AG09319 (cell line): ENCODE results near the gene UNC119B.
A peak's percentile ranks its signal among the peaks of the same experiment; 100 is the strongest.

Experiments
- DNase-seq: peaks from one replicate; pipeline ENCODE4 v3.0.0-alpha.2; 2010; ENCODE audit warnings: low read depth; ENCODE audit errors: extremely low read depth
- TF ChIP-seq, protein P1 (sequence below): IDR thresholded peaks from 2 replicates; pipeline ENCODE4 v1.5.1; 2011; ENCODE audit warnings: low read depth, mild to moderate bottlenecking, inconsistent platforms, low read length, moderate library complexity

Gene UNC119B

DNA sequence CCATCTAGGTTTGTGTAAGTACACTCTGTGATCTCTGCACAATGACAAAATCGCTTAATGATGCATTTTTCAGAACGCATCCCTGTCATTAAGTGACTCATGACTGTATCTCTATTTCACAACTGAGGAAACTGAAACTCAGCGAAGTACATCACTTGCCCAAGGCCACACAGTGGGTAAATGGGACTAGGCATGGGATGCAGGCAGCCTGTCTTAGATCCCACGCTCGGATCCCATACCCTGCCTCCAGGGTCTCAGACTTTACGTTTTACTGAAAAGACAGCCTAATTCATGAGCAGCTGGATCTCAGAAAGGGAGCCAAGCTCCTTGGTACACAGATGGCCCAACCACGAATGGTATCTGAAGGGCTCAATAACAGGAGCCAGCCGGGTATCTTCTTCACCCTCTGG is 25.7 kb upstream of the UNC119B start:
- no peak for DNase-seq

DNA sequence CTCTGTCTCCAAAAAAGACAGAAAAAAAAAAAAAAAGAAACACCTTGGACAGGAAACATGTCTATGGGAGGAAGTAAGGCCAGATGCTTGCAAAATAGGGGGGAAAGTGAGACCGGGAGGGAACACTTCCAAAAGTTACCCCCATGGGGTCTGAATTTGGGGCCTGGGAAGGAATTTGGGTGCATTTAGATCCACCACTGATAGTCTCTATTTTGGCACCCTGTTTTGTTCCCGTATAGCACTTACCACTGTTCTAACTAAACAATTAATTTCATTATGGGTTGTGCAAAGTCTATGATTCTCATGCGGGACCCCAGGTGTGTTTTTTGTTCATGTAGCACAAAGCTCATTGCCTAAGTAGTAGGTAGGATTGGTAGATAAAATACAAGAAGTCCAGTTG is 24.7 kb upstream of the UNC119B start:
- DNase-seq: no peak
- TF ChIP-seq, protein P1, sequence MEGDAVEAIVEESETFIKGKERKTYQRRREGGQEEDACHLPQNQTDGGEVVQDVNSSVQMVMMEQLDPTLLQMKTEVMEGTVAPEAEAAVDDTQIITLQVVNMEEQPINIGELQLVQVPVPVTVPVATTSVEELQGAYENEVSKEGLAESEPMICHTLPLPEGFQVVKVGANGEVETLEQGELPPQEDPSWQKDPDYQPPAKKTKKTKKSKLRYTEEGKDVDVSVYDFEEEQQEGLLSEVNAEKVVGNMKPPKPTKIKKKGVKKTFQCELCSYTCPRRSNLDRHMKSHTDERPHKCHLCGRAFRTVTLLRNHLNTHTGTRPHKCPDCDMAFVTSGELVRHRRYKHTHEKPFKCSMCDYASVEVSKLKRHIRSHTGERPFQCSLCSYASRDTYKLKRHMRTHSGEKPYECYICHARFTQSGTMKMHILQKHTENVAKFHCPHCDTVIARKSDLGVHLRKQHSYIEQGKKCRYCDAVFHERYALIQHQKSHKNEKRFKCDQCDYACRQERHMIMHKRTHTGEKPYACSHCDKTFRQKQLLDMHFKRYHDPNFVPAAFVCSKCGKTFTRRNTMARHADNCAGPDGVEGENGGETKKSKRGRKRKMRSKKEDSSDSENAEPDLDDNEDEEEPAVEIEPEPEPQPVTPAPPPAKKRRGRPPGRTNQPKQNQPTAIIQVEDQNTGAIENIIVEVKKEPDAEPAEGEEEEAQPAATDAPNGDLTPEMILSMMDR: no peak

More for the DNA sequence above, 25.7 kb upstream of the UNC119B start:
- TF ChIP-seq, protein P1: no peak

DNA sequence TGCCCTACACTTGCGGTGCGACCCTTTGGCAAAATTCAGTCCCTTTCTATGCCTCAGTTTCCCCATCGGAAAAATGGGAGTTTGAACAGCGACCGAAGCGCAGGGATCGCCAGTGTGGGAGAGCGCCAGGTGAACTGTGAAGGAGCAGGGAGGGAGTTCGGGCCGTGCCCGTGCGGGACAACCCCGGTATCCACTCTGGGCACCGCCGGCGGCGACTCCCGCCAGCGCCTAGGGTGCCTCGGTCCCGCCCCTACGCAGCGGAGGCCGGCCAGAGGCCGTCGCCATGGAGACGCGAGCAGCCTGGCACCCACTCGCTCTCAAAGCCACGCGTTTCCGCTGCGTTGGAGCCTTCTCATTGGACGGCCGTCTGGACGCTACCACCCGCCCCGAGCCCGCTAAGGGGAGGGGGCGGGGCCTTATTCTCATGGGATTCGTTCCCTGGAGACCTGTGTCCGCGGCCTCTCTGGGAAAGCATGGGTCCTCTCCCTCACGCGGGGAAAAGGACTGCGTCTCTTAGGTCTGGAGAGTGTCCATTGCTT is 24.0 kb upstream of the UNC119B start:
- TF ChIP-seq, protein P1: no peak

DNA sequence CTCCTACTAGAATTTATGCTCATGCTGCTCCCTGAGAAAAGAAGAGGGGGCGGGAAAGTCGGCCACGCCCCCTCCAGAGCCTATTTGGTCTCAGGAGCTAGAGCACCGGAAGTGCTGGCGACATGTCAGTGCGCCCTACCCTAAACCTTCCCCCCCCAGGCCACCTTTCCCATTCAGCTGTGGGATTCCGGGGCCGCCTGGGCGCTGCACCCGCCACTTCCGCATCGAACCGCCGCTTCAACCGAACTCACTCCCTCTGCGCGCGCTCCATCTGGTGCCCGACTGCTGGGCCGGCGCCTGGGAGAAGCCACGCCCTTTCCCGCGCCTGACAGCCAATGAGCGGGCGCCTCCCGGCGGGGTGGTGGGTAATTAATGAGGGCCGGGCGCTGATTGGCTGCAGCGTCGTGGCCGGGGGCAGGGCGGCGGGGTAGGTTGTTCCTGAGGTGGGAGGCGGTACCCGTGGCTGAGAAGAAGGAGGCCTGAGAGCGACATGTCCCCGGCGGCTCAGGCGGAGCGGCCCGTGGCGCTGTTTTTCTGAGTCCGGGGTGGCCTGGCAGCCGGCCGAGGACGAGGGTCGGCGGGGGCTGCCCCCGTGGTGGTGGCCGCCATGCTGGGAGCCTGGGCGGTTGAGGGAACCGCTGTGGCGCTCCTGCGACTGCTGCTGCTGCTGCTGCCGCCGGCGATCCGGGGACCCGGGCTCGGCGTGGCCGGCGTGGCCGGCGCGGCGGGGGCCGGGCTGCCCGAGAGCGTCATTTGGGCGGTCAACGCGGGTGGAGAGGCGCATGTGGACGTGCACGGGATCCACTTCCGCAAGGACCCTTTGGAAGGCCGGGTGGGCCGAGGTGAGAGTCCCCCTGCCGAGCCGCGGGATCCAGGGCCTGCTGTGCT is 23.3 kb upstream of the UNC119B start, which contains the start of gene MLEC:
Gene MLEC, plus strand, starts transcription at position 460 of the 888 bp plus-strand sequence. Its CDS starts 148 bp downstream, at position 608.
- TF ChIP-seq, protein P1: no peak; the same call in 1 of the 2 replicates
- peak; percentile 90 for DNase-seq

More for the DNA sequence above, 24.0 kb upstream of the UNC119B start:
- DNase-seq: peak; percentile 88

DNA sequence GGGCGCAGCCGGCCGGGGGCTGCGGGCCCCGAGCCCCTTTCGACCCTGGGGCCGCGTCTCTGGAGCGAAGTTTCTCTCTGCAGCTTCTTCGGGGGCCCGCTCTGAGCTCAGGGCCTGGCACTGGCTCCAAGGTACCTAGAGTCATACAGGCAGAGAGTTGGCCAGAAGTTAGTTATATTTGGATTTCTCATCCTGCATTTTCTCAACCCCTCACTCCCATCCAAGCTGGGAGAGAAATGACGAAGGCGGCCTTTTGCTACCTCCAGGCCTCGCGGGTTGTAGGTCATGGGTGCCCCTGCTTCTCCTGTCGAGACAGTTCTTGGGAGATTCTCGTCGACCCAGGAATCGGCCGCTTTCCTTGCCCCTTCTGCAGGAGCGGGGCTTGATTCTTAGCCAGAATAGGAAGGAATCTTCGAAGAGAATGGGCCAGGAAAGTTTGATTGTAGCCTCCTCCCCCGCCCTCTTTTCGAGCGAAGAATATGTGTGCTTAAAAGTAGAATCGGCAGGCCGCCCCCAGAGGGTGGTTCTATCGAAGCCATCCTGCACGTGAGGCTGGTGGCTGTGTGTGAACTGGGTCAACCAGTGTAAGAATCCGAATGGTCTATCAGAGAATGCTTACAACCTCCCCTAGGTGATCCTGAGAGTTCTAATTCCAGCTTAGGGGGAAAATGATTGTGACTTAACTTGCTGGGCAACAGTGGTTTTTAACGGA is 22.5 kb upstream of the UNC119B start:
- DNase-seq: no peak
- TF ChIP-seq, protein P1: no peak; the same call in 1 of the 2 replicates

DNA sequence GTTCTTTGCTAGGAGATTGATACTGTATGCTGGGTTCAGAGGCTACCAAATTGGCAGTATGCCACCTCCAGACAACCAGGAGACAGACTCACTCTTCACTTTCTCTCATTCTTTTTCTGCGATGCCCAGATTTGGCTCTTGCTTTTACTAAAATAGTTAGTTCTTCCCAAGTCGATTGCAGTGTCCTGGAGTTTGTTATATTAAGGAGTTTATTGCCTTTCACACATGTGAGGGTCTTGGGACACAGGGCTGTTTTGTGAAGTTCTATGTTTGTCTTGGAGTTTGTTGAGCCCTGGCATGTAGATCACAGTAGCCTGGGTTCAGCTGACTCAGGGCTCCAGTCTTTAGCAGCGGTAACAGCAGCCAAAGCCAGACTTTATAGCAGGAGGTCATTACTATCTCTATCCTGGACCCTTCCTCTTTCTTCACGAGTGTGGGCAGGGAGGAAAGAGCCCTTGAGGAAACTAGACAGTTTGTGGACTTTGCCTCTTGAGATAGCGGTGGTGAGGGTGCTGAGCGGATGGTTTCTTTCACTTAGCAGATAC is 21.7 kb upstream of the UNC119B start:
- no peak for DNase-seq
- TF ChIP-seq, protein P1: no peak
